ENCODE measurements around the gene INPP4B.
"Not testable (repeated sequence)": the region's sequence is repeated elsewhere in the genome, so short reads cannot be mapped to it uniquely, and the experiment has no call there.

Gene INPP4B

GRCh38 chr4:142512161-142512560 is 333.9 kb downstream of the INPP4B start:
- peaks cover 0 to 3% (median 0%) of the 10 kb centered on the region in 5 donors for H3K9me3 ChIP-seq (ENCODE audit: control insufficient read depth in 5 of 5, low read length in 5 of 5)
- no peaks in the 10 kb centered on the region for H3K4me1 ChIP-seq (ENCODE audit: control insufficient read depth in 5 of 5, insufficient read depth in 5 of 5, low read length in 5 of 5)
- no peaks in the 10 kb centered on the region for H3K36me3 ChIP-seq (ENCODE audit: control insufficient read depth in 5 of 5, insufficient read depth in 5 of 5, low read length in 5 of 5)
- no peak overlapping the region for H3K27ac ChIP-seq (ENCODE audit: low read depth, low read length)
- H3K9ac ChIP-seq (ENCODE audit: low read length in 5 of 5), result no peak overlapping the region
- H3K4me3 ChIP-seq (ENCODE audit: low read depth in 1 of 5, low read length in 5 of 5), result no peak overlapping the region
- H3K27me3 ChIP-seq (ENCODE audit: control insufficient read depth in 5 of 5, insufficient read depth in 4 of 5, low read length in 5 of 5), result no peaks in the 10 kb centered on the region

- Histone ChIP-seq H3K27ac (ENCODE audit: low read depth, low read length) (no peak overlapping the region), H3K4me1 (ENCODE audit: control insufficient read depth in 5 of 5, insufficient read depth in 5 of 5, low read length in 5 of 5) (no peaks in the 10 kb centered on the region), H3K9ac (ENCODE audit: low read length in 5 of 5) (no peak overlapping the region), H3K4me3 (ENCODE audit: low read depth in 1 of 5, low read length in 5 of 5) (no peak overlapping the region), H3K27me3 (ENCODE audit: control insufficient read depth in 5 of 5, insufficient read depth in 4 of 5, low read length in 5 of 5) (no peaks in the 10 kb centered on the region), H3K36me3 (ENCODE audit: control insufficient read depth in 5 of 5, insufficient read depth in 5 of 5, low read length in 5 of 5) (no peaks in the 10 kb centered on the region), H3K9me3 (ENCODE audit: control insufficient read depth in 5 of 5, low read length in 5 of 5) (peaks cover 0 to 3% (median 0%) of the 10 kb centered on the region in 5 donors)
Measured at GRCh38 chr4:142509881-142510280, 336.2 kb downstream of the INPP4B start.

- H3K9ac ChIP-seq (ENCODE audit: low read length in 5 of 5); H3K27ac ChIP-seq (ENCODE audit: low read depth, low read length); H3K27me3 ChIP-seq (ENCODE audit: control insufficient read depth in 5 of 5, insufficient read depth in 4 of 5, low read length in 5 of 5); H3K4me1 ChIP-seq (ENCODE audit: control insufficient read depth in 5 of 5, insufficient read depth in 5 of 5, low read length in 5 of 5); H3K4me3 ChIP-seq (ENCODE audit: low read depth in 1 of 5, low read length in 5 of 5); H3K36me3 ChIP-seq (ENCODE audit: control insufficient read depth in 5 of 5, insufficient read depth in 5 of 5, low read length in 5 of 5); H3K9me3 ChIP-seq (ENCODE audit: control insufficient read depth in 5 of 5, low read length in 5 of 5): not testable (repeated sequence)
Measured at GRCh38 chr4:142509381-142509780, 336.7 kb downstream of the INPP4B start.

GRCh38 chr4:142500966-142501365 is 345.1 kb downstream of the INPP4B start:
- Histone ChIP-seq H3K27me3 (ENCODE audit: control insufficient read depth in 5 of 5, insufficient read depth in 4 of 5, low read length in 5 of 5) (no peaks in the 10 kb centered on the region), H3K36me3 (ENCODE audit: control insufficient read depth in 5 of 5, insufficient read depth in 5 of 5, low read length in 5 of 5) (no peaks in the 10 kb centered on the region), H3K4me3 (ENCODE audit: low read depth in 1 of 5, low read length in 5 of 5) (no peak overlapping the region), H3K4me1 (ENCODE audit: control insufficient read depth in 5 of 5, insufficient read depth in 5 of 5, low read length in 5 of 5) (no peaks in the 10 kb centered on the region), H3K27ac (ENCODE audit: low read depth, low read length) (no peak overlapping the region), H3K9ac (ENCODE audit: low read length in 5 of 5) (no peak overlapping the region), H3K9me3 (ENCODE audit: control insufficient read depth in 5 of 5, low read length in 5 of 5) (no peaks in the 10 kb centered on the region)

GRCh38 chr4:142497606-142498005 is 348.5 kb downstream of the INPP4B start:
- H3K4me1 ChIP-seq (ENCODE audit: control insufficient read depth in 5 of 5, insufficient read depth in 5 of 5, low read length in 5 of 5), result no peaks in the 10 kb centered on the region
- no peak overlapping the region for H3K27ac ChIP-seq (ENCODE audit: low read depth, low read length)
- no peaks in the 10 kb centered on the region for H3K36me3 ChIP-seq (ENCODE audit: control insufficient read depth in 5 of 5, insufficient read depth in 5 of 5, low read length in 5 of 5)
- H3K4me3 ChIP-seq (ENCODE audit: low read depth in 1 of 5, low read length in 5 of 5), result no peak overlapping the region
- H3K9ac ChIP-seq (ENCODE audit: low read length in 5 of 5), result no peak overlapping the region
- H3K27me3 ChIP-seq (ENCODE audit: control insufficient read depth in 5 of 5, insufficient read depth in 4 of 5, low read length in 5 of 5), result peaks cover 0 to 3% (median 0%) of the 10 kb centered on the region in 5 donors
- no peaks in the 10 kb centered on the region for H3K9me3 ChIP-seq (ENCODE audit: control insufficient read depth in 5 of 5, low read length in 5 of 5)

- H3K4me1 ChIP-seq (ENCODE audit: control insufficient read depth in 5 of 5, insufficient read depth in 5 of 5, low read length in 5 of 5), result no peaks in the 10 kb centered on the region
- H3K36me3 ChIP-seq (ENCODE audit: control insufficient read depth in 5 of 5, insufficient read depth in 5 of 5, low read length in 5 of 5), result no peaks in the 10 kb centered on the region
- no peaks in the 10 kb centered on the region for H3K9me3 ChIP-seq (ENCODE audit: control insufficient read depth in 5 of 5, low read length in 5 of 5)
- peaks cover 0 to 3% (median 0%) of the 10 kb centered on the region in 5 donors for H3K27me3 ChIP-seq (ENCODE audit: control insufficient read depth in 5 of 5, insufficient read depth in 4 of 5, low read length in 5 of 5)
- H3K4me3 ChIP-seq (ENCODE audit: low read depth in 1 of 5, low read length in 5 of 5), result no peak overlapping the region
- no peak overlapping the region for H3K9ac ChIP-seq (ENCODE audit: low read length in 5 of 5)
- no peak overlapping the region for H3K27ac ChIP-seq (ENCODE audit: low read depth, low read length)
Measured at GRCh38 chr4:142493255-142494110, 352.6 kb downstream of the INPP4B start.

GRCh38 chr4:142485452-142485851 is 360.6 kb downstream of the INPP4B start:
- Histone ChIP-seq H3K9ac (ENCODE audit: low read length in 5 of 5) (no peak overlapping the region), H3K27me3 (ENCODE audit: control insufficient read depth in 5 of 5, insufficient read depth in 4 of 5, low read length in 5 of 5) (no peaks in the 10 kb centered on the region), H3K36me3 (ENCODE audit: control insufficient read depth in 5 of 5, insufficient read depth in 5 of 5, low read length in 5 of 5) (no peaks in the 10 kb centered on the region), H3K27ac (ENCODE audit: low read depth, low read length) (no peak overlapping the region), H3K9me3 (ENCODE audit: control insufficient read depth in 5 of 5, low read length in 5 of 5) (no peaks in the 10 kb centered on the region), H3K4me3 (ENCODE audit: low read depth in 1 of 5, low read length in 5 of 5) (no peak overlapping the region), H3K4me1 (ENCODE audit: control insufficient read depth in 5 of 5, insufficient read depth in 5 of 5, low read length in 5 of 5) (no peaks in the 10 kb centered on the region)

GRCh38 chr4:142480244-142480643 is 365.9 kb downstream of the INPP4B start:
- no peak overlapping the region for H3K4me3 ChIP-seq (ENCODE audit: low read depth in 1 of 5, low read length in 5 of 5)
- no peaks in the 10 kb centered on the region for H3K9me3 ChIP-seq (ENCODE audit: control insufficient read depth in 5 of 5, low read length in 5 of 5)
- H3K27ac ChIP-seq (ENCODE audit: low read depth, low read length), result no peak overlapping the region

GRCh38 chr4:142475663-142476062 is 370.4 kb downstream of the INPP4B start:
- H3K27ac ChIP-seq (ENCODE audit: low read depth, low read length), result no peak overlapping the region

More at GRCh38 chr4:142480244-142480643, 365.9 kb downstream of the INPP4B start:
- H3K9ac ChIP-seq (ENCODE audit: low read length in 5 of 5), result no peak overlapping the region
- H3K36me3 ChIP-seq (ENCODE audit: control insufficient read depth in 5 of 5, insufficient read depth in 5 of 5, low read length in 5 of 5), result no peaks in the 10 kb centered on the region
- H3K27me3 ChIP-seq (ENCODE audit: control insufficient read depth in 5 of 5, insufficient read depth in 4 of 5, low read length in 5 of 5), result no peaks in the 10 kb centered on the region
- no peaks in the 10 kb centered on the region for H3K4me1 ChIP-seq (ENCODE audit: control insufficient read depth in 5 of 5, insufficient read depth in 5 of 5, low read length in 5 of 5)

GRCh38 chr4:142474398-142475087 is 371.6 kb downstream of the INPP4B start:
- Histone ChIP-seq H3K36me3 (ENCODE audit: control insufficient read depth in 5 of 5, insufficient read depth in 5 of 5, low read length in 5 of 5) (no peaks in the 10 kb centered on the region), H3K4me1 (ENCODE audit: control insufficient read depth in 5 of 5, insufficient read depth in 5 of 5, low read length in 5 of 5) (peaks cover 0 to 6% (median 0%) of the 10 kb centered on the region in 5 donors), H3K9me3 (ENCODE audit: control insufficient read depth in 5 of 5, low read length in 5 of 5) (no peaks in the 10 kb centered on the region), H3K27ac (ENCODE audit: low read depth, low read length) (no peak overlapping the region), H3K27me3 (ENCODE audit: control insufficient read depth in 5 of 5, insufficient read depth in 4 of 5, low read length in 5 of 5) (no peaks in the 10 kb centered on the region), H3K9ac (ENCODE audit: low read length in 5 of 5) (no peak overlapping the region), H3K4me3 (ENCODE audit: low read depth in 1 of 5, low read length in 5 of 5) (no peak overlapping the region)

More at GRCh38 chr4:142475663-142476062, 370.4 kb downstream of the INPP4B start:
- no peaks in the 10 kb centered on the region for H3K9me3 ChIP-seq (ENCODE audit: control insufficient read depth in 5 of 5, low read length in 5 of 5)
- H3K4me3 ChIP-seq (ENCODE audit: low read depth in 1 of 5, low read length in 5 of 5), result no peak overlapping the region
- no peaks in the 10 kb centered on the region for H3K36me3 ChIP-seq (ENCODE audit: control insufficient read depth in 5 of 5, insufficient read depth in 5 of 5, low read length in 5 of 5)
- no peaks in the 10 kb centered on the region for H3K27me3 ChIP-seq (ENCODE audit: control insufficient read depth in 5 of 5, insufficient read depth in 4 of 5, low read length in 5 of 5)
- H3K4me1 ChIP-seq (ENCODE audit: control insufficient read depth in 5 of 5, insufficient read depth in 5 of 5, low read length in 5 of 5), result peaks cover 0 to 6% (median 0%) of the 10 kb centered on the region in 5 donors
- H3K9ac ChIP-seq (ENCODE audit: low read length in 5 of 5), result no peak overlapping the region

All from subcutaneous abdominal adipose tissue (tissue), 5 donors.